ENCODE results near the gene DCTN2.

DNA sequence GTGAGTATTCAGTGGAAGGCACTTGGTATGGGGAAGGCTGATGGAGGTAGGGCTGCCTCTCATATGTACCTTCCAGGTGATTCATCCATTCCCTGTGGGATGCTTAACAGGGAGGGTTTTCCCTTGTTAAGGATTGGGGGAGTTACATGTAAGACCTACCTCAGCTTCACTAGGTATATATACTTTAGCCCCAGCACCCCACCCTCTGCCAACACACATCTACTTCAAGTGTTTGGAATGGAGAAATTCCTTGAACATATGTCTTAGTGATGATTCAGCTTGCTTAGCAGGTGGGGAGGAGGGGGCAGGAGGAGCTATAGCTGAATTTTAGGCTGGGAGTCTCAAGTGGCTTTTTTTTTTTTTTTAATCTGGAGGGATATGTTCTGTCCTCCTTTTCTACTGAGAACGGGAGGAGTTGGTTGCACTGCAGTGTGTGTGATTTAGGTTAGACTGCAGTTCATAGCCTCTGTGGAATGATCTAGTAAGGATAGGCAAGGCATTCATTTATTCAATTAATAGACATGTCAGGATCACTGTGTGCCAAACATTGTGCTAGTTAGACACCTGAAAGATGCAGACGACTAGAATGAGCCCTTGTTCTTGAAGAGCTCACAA, 45.7 kb upstream of the DCTN2 start:
- no peak for TF ChIP-seq POLR2A (IDR thresholded peaks at IDR 0.05; ENCODE audit: low read length)
- no peak for TF ChIP-seq GATA1 (IDR thresholded peaks at IDR 0.05; ENCODE audit: low read depth, low read length)

All from erythroblast (primary cell).